Kidney (tissue), 14 donors: ENCODE measurements around the gene TPPP3. TPM values are rescaled to one million over a fixed set of nuclear protein-coding genes. Genes with fewer than 3 reads are reported as not detected.

ENCODE experiments used
- DNase-seq, 5 donors: peaks; one replicate each; pipeline ENCODE4 v3.0.0-alpha.2; 2013 to 2020
- FAIRE-seq: peaks from 2 replicates; lab custom pipeline; 2012; peaks lifted over from hg19 to GRCh38; lab: Jason Lieb, UNC
- H3K27ac ChIP-seq, 2 donors: one replicate each; pipeline ENCODE4 v1.7.0; 2013; ENCODE audit warnings: low read depth in 2 of 2, low read length in 2 of 2, inconsistent platforms in 1 of 2
- H3K27me3 ChIP-seq: one replicate; pipeline ENCODE4 v1.7.1; 2013; ENCODE audit warnings: low read length, inconsistent platforms; ENCODE audit not compliant: control insufficient read depth, insufficient read depth
- H3K36me3 ChIP-seq, 3 donors: one replicate each; pipeline versions ENCODE4 v1.7.0 to v1.7.1; 2013; ENCODE audit warnings: low read length in 3 of 3, control low read depth in 1 of 3, inconsistent platforms in 1 of 3; ENCODE audit not compliant: insufficient read depth in 3 of 3, control insufficient read depth in 2 of 3
- H3K4me1 ChIP-seq, 3 donors: one replicate each; pipeline versions ENCODE4 v1.7.0 to v1.7.1; 2013; ENCODE audit warnings: low read length in 3 of 3, inconsistent platforms in 1 of 3, low read depth in 1 of 3; ENCODE audit not compliant: control insufficient read depth in 2 of 3, insufficient read depth in 2 of 3
- H3K4me3 ChIP-seq, 3 donors: one replicate each; pipeline versions ENCODE4 v1.7.0 to v1.8.1; 2013; ENCODE audit warnings: low read length in 3 of 3, control low read depth in 1 of 3, inconsistent platforms in 1 of 3
- H3K9ac ChIP-seq, 3 donors: one replicate each; pipeline versions ENCODE4 v1.7.0 to v1.7.1; 2013; ENCODE audit warnings: low read length in 3 of 3, control low read depth in 1 of 3, inconsistent platforms in 1 of 3
- H3K9me3 ChIP-seq, 3 donors: one replicate each; pipeline versions ENCODE4 v1.7.0 to v1.7.1; 2013; ENCODE audit warnings: low read length in 3 of 3, control low read depth in 1 of 3, inconsistent platforms in 1 of 3; ENCODE audit not compliant: control insufficient read depth in 2 of 3, insufficient read depth in 1 of 3
- CTCF ChIP-seq: IDR thresholded peaks from 3 replicates; pipeline ENCODE4 v1.5.1; 2012; ENCODE audit warnings: mild to moderate bottlenecking, moderate library complexity, borderline replicate concordance; ENCODE audit not compliant: insufficient read depth; ENCODE audit errors: extremely low read depth
- intact Hi-C: fragments of 100-400 bp; cut with DNase I; formaldehyde crosslinking; loops from one replicate; pipeline ENCODE4 v1.11.1; 2022
- polyA plus RNA-seq: library from polyadenylated mRNA; stranded (reverse); fragments of 350-450 nt; fragmentation: Illumina TruSeq; extraction: RNeasy Lipid Tissue Mini Kit (QIAGEN cat#74804); gene quantifications from one replicate; pipeline ENCODE4 v1.2.3, GENCODE V29; 2014; ENCODE audit warnings: low read depth, low replicate concordance; ENCODE audit not compliant: insufficient read depth
- total RNA-seq: library from RNA; stranded (reverse); fragmentation: NEBNext Ultra II Directional; extraction: Animal tissue kit (Norgen Biotek cat#: 25700); gene quantifications from one replicate; pipeline ENCODE4 v1.2.1, GENCODE V29; 2021
- donor health status: control.
- donor health status: control.
- donor health status: control.
- donor health status: control.
- donor health status: control.
- donor health status: DM: yes; HTN: yes; CAD: no.
- donor health status: Normal renal cell carcinoma (clear cell type).

Gene TPPP3
- total and polyA plus RNA-seq, 2 donors from 2014 or later, result 8.2 to 108 TPM

DNA sequence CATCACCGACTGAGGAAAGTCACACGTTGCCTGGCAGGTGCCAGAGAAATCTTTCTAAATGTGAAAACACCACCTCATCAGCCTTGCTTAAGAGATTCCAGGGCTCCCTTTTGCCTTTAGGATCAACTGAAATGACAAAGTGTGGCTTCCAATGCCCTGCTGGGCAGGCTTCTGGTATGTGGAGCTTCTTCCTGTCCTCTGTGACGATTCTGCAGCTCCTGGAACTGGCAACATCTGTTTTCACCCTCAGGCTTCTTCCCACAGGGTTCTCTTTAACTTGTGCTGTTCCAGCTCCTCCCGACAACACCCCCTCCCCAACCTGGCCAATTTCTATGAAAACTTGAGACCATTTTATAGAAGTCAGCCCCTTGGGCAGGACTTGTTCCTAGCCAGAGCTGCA, 27.7 kb upstream of the TPPP3 start:
- intact Hi-C loops, result no loop called here
- Histone ChIP-seq H3K4me1 (no peaks in the 10 kb centered on the region), H3K36me3 (no peaks in the 10 kb centered on the region), H3K4me3 (no peak overlapping the region), H3K9ac (no peak overlapping the region), H3K9me3 (no peaks in the 10 kb centered on the region), H3K27me3 (no peaks in the 10 kb centered on the region), H3K27ac (no peak overlapping the region)
- TF ChIP-seq CTCF, result no peak
- FAIRE-seq (no peak), DNase-seq (no peak)

GRCh38 chr16:67419931-67420330, 26.6 kb upstream of the TPPP3 start:
- H3K27ac ChIP-seq, result no peak overlapping the region
- DNase-seq, result no peak
- no peak for FAIRE-seq
- no peaks in the 10 kb centered on the region for H3K4me1 ChIP-seq
- no peak overlapping the region for H3K9ac ChIP-seq
- no peaks in the 10 kb centered on the region for H3K36me3 ChIP-seq
- no peaks in the 10 kb centered on the region for H3K9me3 ChIP-seq
- TF ChIP-seq CTCF, result no peak
- no peaks in the 10 kb centered on the region for H3K27me3 ChIP-seq
- intact Hi-C loops, result no loop called here
- no peak overlapping the region for H3K4me3 ChIP-seq

GRCh38 chr16:67419502-67419901, 26.2 kb upstream of the TPPP3 start:
- Histone ChIP-seq H3K9me3 (no peaks in the 10 kb centered on the region), H3K9ac (no peak overlapping the region), H3K4me3 (no peak overlapping the region), H3K27ac (no peak overlapping the region), H3K4me1 (peaks cover 0 to 2% (median 2%) of the 10 kb centered on the region in 3 donors), H3K36me3 (no peaks in the 10 kb centered on the region), H3K27me3 (no peaks in the 10 kb centered on the region)
- no peak for FAIRE-seq
- no peak for TF ChIP-seq CTCF
- no peak for DNase-seq
- intact Hi-C loops, result no loop called here
